ENCODE results near the gene CAP1. TPM values are rescaled to one million over a fixed set of nuclear protein-coding genes. Genes with fewer than 3 reads are reported as not detected.

CAP1 gene
- total and polyA plus RNA-seq, 9 of the 15 experiments (the other 6 are each of a cell fraction or from before 2014, with no cell fraction given): 230 to 658 (median 281) TPM

DNA sequence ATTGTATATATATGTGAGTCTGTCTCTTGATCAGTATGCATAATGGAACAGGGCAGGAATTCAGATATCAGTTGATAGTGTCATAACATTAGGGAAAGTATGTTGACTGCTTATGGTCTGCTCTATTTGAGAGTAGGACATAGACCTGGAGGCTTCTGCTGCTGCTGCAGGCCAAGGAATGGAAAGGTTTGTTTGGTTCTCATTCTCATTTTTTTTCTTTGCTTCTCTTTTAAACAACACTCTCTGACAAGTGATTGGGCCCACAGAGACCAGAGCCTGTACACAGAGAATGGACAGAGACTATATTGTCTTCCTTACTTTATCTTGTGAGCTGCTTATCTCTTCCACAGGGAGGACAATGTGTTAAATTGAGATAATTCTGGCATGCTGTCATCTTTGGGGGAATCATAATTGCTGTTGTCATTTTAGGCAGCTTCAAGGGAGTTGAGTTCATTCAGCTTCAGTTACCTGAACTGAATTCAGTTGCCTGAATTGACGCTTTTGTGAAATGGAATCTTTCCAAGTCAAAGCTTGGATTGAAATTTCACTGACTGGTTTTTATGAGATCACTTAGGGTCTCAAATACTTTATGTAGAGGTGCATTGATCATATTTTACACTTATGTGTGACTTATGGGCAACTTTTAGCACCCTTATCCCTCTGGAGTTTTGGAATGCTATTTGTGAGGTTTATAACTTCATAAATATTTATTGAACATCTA is 16.9 kb downstream of the CAP1 start (continued):
- no peak for TF ChIP-seq FOXA1 (IDR thresholded peaks at IDR 0.05; ENCODE audit: borderline replicate concordance)
- TF ChIP-seq CUX1 (CRISPR knock-in tag; IDR thresholded peaks at IDR 0.05): peak; percentile 41; the same call in 1 of the 2 replicates
- TF ChIP-seq HNRNPLL (IDR thresholded peaks at IDR 0.05; ENCODE audit: low read depth, low read length, poor library complexity, severe bottlenecking): no peak
- no peak for TF ChIP-seq ZNF436 (CRISPR knock-in tag; IDR thresholded peaks at IDR 0.05)
- TF ChIP-seq ZNF584 (CRISPR knock-in tag; IDR thresholded peaks at IDR 0.05; ENCODE audit: low read depth): peak; percentile 84; the same call in 1 of the 2 replicates
- TF ChIP-seq RAD51 (IDR thresholded peaks at IDR 0.05; ENCODE audit: borderline replicate concordance, low read depth): no peak
- TF ChIP-seq, protein P1, sequence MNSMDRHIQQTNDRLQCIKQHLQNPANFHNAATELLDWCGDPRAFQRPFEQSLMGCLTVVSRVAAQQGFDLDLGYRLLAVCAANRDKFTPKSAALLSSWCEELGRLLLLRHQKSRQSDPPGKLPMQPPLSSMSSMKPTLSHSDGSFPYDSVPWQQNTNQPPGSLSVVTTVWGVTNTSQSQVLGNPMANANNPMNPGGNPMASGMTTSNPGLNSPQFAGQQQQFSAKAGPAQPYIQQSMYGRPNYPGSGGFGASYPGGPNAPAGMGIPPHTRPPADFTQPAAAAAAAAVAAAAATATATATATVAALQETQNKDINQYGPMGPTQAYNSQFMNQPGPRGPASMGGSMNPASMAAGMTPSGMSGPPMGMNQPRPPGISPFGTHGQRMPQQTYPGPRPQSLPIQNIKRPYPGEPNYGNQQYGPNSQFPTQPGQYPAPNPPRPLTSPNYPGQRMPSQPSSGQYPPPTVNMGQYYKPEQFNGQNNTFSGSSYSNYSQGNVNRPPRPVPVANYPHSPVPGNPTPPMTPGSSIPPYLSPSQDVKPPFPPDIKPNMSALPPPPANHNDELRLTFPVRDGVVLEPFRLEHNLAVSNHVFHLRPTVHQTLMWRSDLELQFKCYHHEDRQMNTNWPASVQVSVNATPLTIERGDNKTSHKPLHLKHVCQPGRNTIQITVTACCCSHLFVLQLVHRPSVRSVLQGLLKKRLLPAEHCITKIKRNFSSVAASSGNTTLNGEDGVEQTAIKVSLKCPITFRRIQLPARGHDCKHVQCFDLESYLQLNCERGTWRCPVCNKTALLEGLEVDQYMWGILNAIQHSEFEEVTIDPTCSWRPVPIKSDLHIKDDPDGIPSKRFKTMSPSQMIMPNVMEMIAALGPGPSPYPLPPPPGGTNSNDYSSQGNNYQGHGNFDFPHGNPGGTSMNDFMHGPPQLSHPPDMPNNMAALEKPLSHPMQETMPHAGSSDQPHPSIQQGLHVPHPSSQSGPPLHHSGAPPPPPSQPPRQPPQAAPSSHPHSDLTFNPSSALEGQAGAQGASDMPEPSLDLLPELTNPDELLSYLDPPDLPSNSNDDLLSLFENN (IDR thresholded peaks at IDR 0.05; ENCODE audit: low read depth in 2 of 2, low read length in 2 of 2): peak in 1 of 2 experiments; percentile 97; a peak in 2 of 4 replicates
- TF ChIP-seq MCM7 (IDR thresholded peaks at IDR 0.05): no peak
- no peak for TF ChIP-seq ARID3B (CRISPR knock-in tag; IDR thresholded peaks at IDR 0.05; ENCODE audit: borderline replicate concordance)
- peak in 1 of 2 experiments; percentile 96; a peak in 2 of 4 replicates for TF ChIP-seq HDAC1 (IDR thresholded peaks at IDR 0.05)
- 0 out of 2 replicates have a peak, but pooled peaks have one; percentile 74 for TF ChIP-seq ATF6 (CRISPR knock-in tag; IDR thresholded peaks at IDR 0.05)
- TF ChIP-seq ZNF316 (IDR thresholded peaks at IDR 0.05): no peak
- TF ChIP-seq RB1 (IDR thresholded peaks at IDR 0.05; ENCODE audit: low read depth): no peak
- TF ChIP-seq TCFL5 (CRISPR knock-in tag; conservative IDR thresholded peaks at IDR 0.05): no peak
